ENCODE data around the gene ADGRV1. TPM values are rescaled to one million over a fixed set of nuclear protein-coding genes. Genes with fewer than 3 reads are reported as not detected.

Gene ADGRV1
- total RNA-seq, 2 experiments from 2014 or later, result not detected

GRCh38 chr5:91175708-91176107 lies 617.1 kb downstream of the ADGRV1 start:
- TF ChIP-seq CTCF (conservative IDR thresholded peaks at IDR 0.05; ENCODE audit: low read length), result no peak
- TF ChIP-seq EZH2phosphoT487 (IDR thresholded peaks at IDR 0.05; ENCODE audit: borderline replicate concordance, low read depth, low read length), result no peak
- Histone ChIP-seq H3K9me2 (ENCODE audit: insufficient read depth, low read length) (no peaks in the 10 kb centered on the region), H3K4me3 (ENCODE audit: low read depth, low read length, poor library complexity, severe bottlenecking) (no peak overlapping the region), H3K9me3 (ENCODE audit: low read length) (no peaks in the 10 kb centered on the region), H3K79me2 (ENCODE audit: insufficient read depth, low read depth, low read length) (no peaks in the 10 kb centered on the region), H3K36me3 (ENCODE audit: insufficient read depth, low read length) (no peaks in the 10 kb centered on the region), H2AFZ (ENCODE audit: low read length) (peak overlapping the region; percentile 51; the same call in 1 of the 2 replicates), H3K27ac (ENCODE audit: low read depth, low read length, poor library complexity, severe bottlenecking) (no peak overlapping the region), H3K4me2 (ENCODE audit: low read length) (no peak overlapping the region), H4K20me1 (ENCODE audit: insufficient read depth, low read length) (no peaks in the 10 kb centered on the region), H3K4me1 (ENCODE audit: insufficient read depth, low read length, poor library complexity, severe bottlenecking) (peaks cover 14% of the 10 kb centered on the region)
- POLR2A ChIA-PET, result no interaction called here
- CTCF ChIA-PET (ENCODE audit: unreplicated experiment), result no interaction called here
- no TSS peak for BruUV-seq (replicated peaks)
- no peak for DNase-seq (ENCODE audit: low spot score)
- intact Hi-C loops (cut with micrococcal nuclease; ENCODE audit: unreplicated experiment), result no loop called here

GRCh38 chr5:91176288-91177016 lies 617.9 kb downstream of the ADGRV1 start:
- no peak for DNase-seq (ENCODE audit: low spot score)
- Histone ChIP-seq H3K4me1 (ENCODE audit: insufficient read depth, low read length, poor library complexity, severe bottlenecking) (peaks cover 14% of the 10 kb centered on the region), H3K4me2 (ENCODE audit: low read length) (peak overlapping the region; percentile 17), H3K36me3 (ENCODE audit: insufficient read depth, low read length) (no peaks in the 10 kb centered on the region), H3K9me3 (ENCODE audit: low read length) (no peaks in the 10 kb centered on the region), H3K4me3 (ENCODE audit: low read depth, low read length, poor library complexity, severe bottlenecking) (no peak overlapping the region), H4K20me1 (ENCODE audit: insufficient read depth, low read length) (no peaks in the 10 kb centered on the region), H3K79me2 (ENCODE audit: insufficient read depth, low read depth, low read length) (no peaks in the 10 kb centered on the region), H2AFZ (ENCODE audit: low read length) (peak overlapping the region; percentile 51; the same call in 1 of the 2 replicates), H3K27ac (ENCODE audit: low read depth, low read length, poor library complexity, severe bottlenecking) (no peak overlapping the region), H3K9me2 (ENCODE audit: insufficient read depth, low read length) (no peaks in the 10 kb centered on the region)
- TF ChIP-seq CTCF (conservative IDR thresholded peaks at IDR 0.05; ENCODE audit: low read length), result no peak
- no peak for TF ChIP-seq EZH2phosphoT487 (IDR thresholded peaks at IDR 0.05; ENCODE audit: borderline replicate concordance, low read depth, low read length)
- CTCF ChIA-PET (ENCODE audit: unreplicated experiment), result no interaction called here
- POLR2A ChIA-PET, result no interaction called here
- no TSS peak for BruUV-seq (replicated peaks)
- intact Hi-C loops (cut with micrococcal nuclease; ENCODE audit: unreplicated experiment), result no loop called here

- BruUV-seq (replicated peaks), result no TSS peak
- TF ChIP-seq EZH2phosphoT487 (IDR thresholded peaks at IDR 0.05; ENCODE audit: borderline replicate concordance, low read depth, low read length), result no peak
- TF ChIP-seq CTCF (conservative IDR thresholded peaks at IDR 0.05; ENCODE audit: low read length), result no peak
Measured at GRCh38 chr5:91177085-91177484, 618.5 kb downstream of the ADGRV1 start.

More at GRCh38 chr5:91177085-91177484, 618.5 kb downstream of the ADGRV1 start:
- no peaks in the 10 kb centered on the region for H3K9me2 ChIP-seq (ENCODE audit: insufficient read depth, low read length)
- ChIA-PET CTCF (ENCODE audit: unreplicated experiment) (no interaction called here), POLR2A (no interaction called here)
- H4K20me1 ChIP-seq (ENCODE audit: insufficient read depth, low read length), result no peaks in the 10 kb centered on the region
- intact Hi-C loops (cut with micrococcal nuclease; ENCODE audit: unreplicated experiment), result no loop called here
- H3K4me1 ChIP-seq (ENCODE audit: insufficient read depth, low read length, poor library complexity, severe bottlenecking), result peaks cover 14% of the 10 kb centered on the region
- H3K27ac ChIP-seq (ENCODE audit: low read depth, low read length, poor library complexity, severe bottlenecking), result no peak overlapping the region
- H3K4me3 ChIP-seq (ENCODE audit: low read depth, low read length, poor library complexity, severe bottlenecking), result no peak overlapping the region
- no peaks in the 10 kb centered on the region for H3K36me3 ChIP-seq (ENCODE audit: insufficient read depth, low read length)
- 0 out of 2 replicates have a peak overlapping the region, but pooled peaks have one; percentile 51 for H2AFZ ChIP-seq (ENCODE audit: low read length)
- H3K79me2 ChIP-seq (ENCODE audit: insufficient read depth, low read depth, low read length), result no peaks in the 10 kb centered on the region
- no peak for DNase-seq (ENCODE audit: low spot score)
- H3K4me2 ChIP-seq (ENCODE audit: low read length), result 0 out of 2 replicates have a peak overlapping the region, but pooled peaks have one; percentile 17
- H3K9me3 ChIP-seq (ENCODE audit: low read length), result no peaks in the 10 kb centered on the region
